MM.1S (cell line): Measurements from ENCODE around the gene NAA20.

Source experiments
- DNase-seq: peaks from one replicate; pipeline ENCODE4 v3.0.0-alpha.2; 2015
- H2AFZ ChIP-seq: fragments of 300-600 bp; sonication (generic); 2 replicates; pipeline ENCODE4 v1.6.0; 2016; ENCODE audit warnings: antibody characterized with exemption, low read length
- H3F3A ChIP-seq: fragments of 300-600 bp; sonication (generic); 2 replicates; pipeline ENCODE4 v1.6.1; 2016; ENCODE audit warnings: mild to moderate bottlenecking, antibody characterized with exemption, low read length, moderate library complexity, mixed read lengths; ENCODE audit not compliant: insufficient read depth
- H3K27ac ChIP-seq: fragments of 300-600 bp; sonication (generic); 2 replicates; pipeline ENCODE4 v1.5.1; 2016; ENCODE audit warnings: mild to moderate bottlenecking, low read length
- H3K27me3 ChIP-seq: fragments of 300-600 bp; sonication (generic); replicated peaks from 2 replicates; pipeline ENCODE4 v1.6.0; 2016; ENCODE audit warnings: low read length; ENCODE audit not compliant: insufficient read depth
- H3K36me3 ChIP-seq: fragments of 300-600 bp; sonication (generic); replicated peaks from 2 replicates; pipeline ENCODE4 v1.6.1; 2016; ENCODE audit warnings: mild to moderate bottlenecking, low read length, mixed read lengths; ENCODE audit not compliant: insufficient read depth
- H3K4me1 ChIP-seq: fragments of 300-600 bp; sonication (generic); 2 replicates; pipeline ENCODE4 v1.6.1; 2016; ENCODE audit warnings: low read length, mixed read lengths
- H3K4me2 ChIP-seq: fragments of 300-600 bp; sonication (generic); 2 replicates; pipeline ENCODE4 v1.6.0; 2016; ENCODE audit warnings: low read depth, low read length
- H3K4me3 ChIP-seq: fragments of 300-600 bp; sonication (generic); 2 replicates; pipeline ENCODE4 v1.5.1; 2016; ENCODE audit warnings: low read length, mixed read lengths
- H3K79me2 ChIP-seq: fragments of 300-600 bp; sonication (generic); 2 replicates; pipeline ENCODE4 v1.6.1; 2016; ENCODE audit warnings: mixed run types, low read length, mixed read lengths
- H3K9ac ChIP-seq: fragments of 300-600 bp; sonication (generic); 2 replicates; pipeline ENCODE4 v1.6.1; 2016; ENCODE audit warnings: low read length, mixed read lengths
- H3K9me2 ChIP-seq: fragments of 300-600 bp; sonication (generic); replicated peaks from 2 replicates; pipeline ENCODE4 v1.6.1; 2016; ENCODE audit warnings: mild to moderate bottlenecking, low read length, mixed read lengths; ENCODE audit not compliant: insufficient read depth
- H3K9me3 ChIP-seq: fragments of 300-600 bp; sonication (generic); replicated peaks from 2 replicates; pipeline ENCODE4 v1.6.1; 2016; ENCODE audit warnings: mild to moderate bottlenecking, low read length, mixed read lengths; ENCODE audit not compliant: insufficient read depth
- H4K20me1 ChIP-seq: fragments of 300-600 bp; sonication (generic); 2 replicates; pipeline ENCODE4 v1.6.1; 2016; ENCODE audit warnings: mild to moderate bottlenecking, low read length, moderate library complexity, mixed read lengths; ENCODE audit not compliant: insufficient read depth
- EZH2 ChIP-seq: fragments of 300-600 bp; sonication (generic); optimal IDR thresholded peaks from 2 replicates; pipeline ENCODE3; 2017; ENCODE audit warnings: low read depth, mild to moderate bottlenecking, antibody characterized with exemption, low read length, mixed read lengths
- EZH2phosphoT487 ChIP-seq: fragments of 300-600 bp; sonication (generic); IDR thresholded peaks from 2 replicates; pipeline ENCODE4 v1.6.1; 2018; ENCODE audit warnings: antibody characterized with exemption, low read length
- TF ChIP-seq, protein P1 (sequence below): fragments of 300-600 bp; sonication (generic); IDR thresholded peaks from 2 replicates; pipeline ENCODE4 v1.5.1; 2016; ENCODE audit warnings: antibody characterized with exemption, low read length, mixed read lengths

The NAA20 gene

DNA sequence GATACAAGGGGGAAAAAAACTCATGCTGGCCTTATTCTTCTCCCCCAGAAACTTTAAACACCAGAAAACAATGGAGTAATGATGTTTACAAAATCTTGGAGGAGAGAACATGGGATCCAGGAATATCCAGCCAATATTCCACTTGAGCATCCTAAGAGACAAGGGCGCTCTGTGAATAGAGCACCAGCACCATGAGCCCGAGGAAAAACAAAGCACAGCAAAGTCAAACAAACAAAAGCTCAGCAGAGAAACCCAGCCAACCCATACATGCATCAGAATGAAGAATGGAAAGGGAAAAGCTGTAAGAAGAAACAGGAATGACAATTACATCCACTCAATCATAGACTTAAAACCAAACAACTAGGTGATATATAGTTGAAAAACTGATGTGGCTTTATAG is 4.6 kb upstream of the NAA20 start:
- Histone ChIP-seq H3K4me1 (no peaks in the 10 kb centered on the region), H3K9me2 (no peaks in the 10 kb centered on the region)

DNA sequence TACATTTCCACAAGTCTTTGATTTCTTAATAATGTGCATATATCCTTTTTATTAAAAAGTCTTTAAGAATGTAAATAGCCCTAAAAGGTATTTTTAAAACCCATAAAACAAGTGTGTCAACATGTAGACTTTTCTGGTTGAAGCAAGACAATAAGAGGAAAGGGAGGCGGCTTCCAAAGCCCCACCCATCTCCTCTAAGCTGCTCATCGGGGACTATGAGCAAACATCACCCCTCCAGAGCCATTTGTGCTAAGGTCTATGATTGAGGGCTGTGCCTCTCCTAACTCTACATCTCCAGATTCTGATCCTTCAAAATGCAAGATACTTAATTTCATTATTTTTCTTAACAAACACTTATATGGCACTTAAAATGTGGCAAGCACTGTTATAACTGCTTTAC is 2.5 kb upstream of the NAA20 start:
- H3K4me3 ChIP-seq, result no peak overlapping the region
- H3K4me2 ChIP-seq, result no peak overlapping the region
- no peak for TF ChIP-seq EZH2
- TF ChIP-seq EZH2phosphoT487, result no peak
- TF ChIP-seq, protein P1, sequence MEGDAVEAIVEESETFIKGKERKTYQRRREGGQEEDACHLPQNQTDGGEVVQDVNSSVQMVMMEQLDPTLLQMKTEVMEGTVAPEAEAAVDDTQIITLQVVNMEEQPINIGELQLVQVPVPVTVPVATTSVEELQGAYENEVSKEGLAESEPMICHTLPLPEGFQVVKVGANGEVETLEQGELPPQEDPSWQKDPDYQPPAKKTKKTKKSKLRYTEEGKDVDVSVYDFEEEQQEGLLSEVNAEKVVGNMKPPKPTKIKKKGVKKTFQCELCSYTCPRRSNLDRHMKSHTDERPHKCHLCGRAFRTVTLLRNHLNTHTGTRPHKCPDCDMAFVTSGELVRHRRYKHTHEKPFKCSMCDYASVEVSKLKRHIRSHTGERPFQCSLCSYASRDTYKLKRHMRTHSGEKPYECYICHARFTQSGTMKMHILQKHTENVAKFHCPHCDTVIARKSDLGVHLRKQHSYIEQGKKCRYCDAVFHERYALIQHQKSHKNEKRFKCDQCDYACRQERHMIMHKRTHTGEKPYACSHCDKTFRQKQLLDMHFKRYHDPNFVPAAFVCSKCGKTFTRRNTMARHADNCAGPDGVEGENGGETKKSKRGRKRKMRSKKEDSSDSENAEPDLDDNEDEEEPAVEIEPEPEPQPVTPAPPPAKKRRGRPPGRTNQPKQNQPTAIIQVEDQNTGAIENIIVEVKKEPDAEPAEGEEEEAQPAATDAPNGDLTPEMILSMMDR, result no peak
- no peak overlapping the region for H3K9ac ChIP-seq
- peaks cover 25% of the 10 kb centered on the region for H3K79me2 ChIP-seq
- H4K20me1 ChIP-seq, result no peaks in the 10 kb centered on the region
- H3K9me2 ChIP-seq, result no peaks in the 10 kb centered on the region
- H3K27ac ChIP-seq, result no peak overlapping the region
- peaks cover 16% of the 10 kb centered on the region for H3K4me1 ChIP-seq
- no peaks in the 10 kb centered on the region for H3K36me3 ChIP-seq
- H2AFZ ChIP-seq, result no peak overlapping the region
- H3K27me3 ChIP-seq, result no peaks in the 10 kb centered on the region
- DNase-seq, result no peak
- H3K9me3 ChIP-seq, result no peaks in the 10 kb centered on the region
- H3F3A ChIP-seq, result no peaks in the 10 kb centered on the region

More for the DNA sequence above, 4.6 kb upstream of the NAA20 start:
- Histone ChIP-seq H3K9ac (no peak overlapping the region), H3K4me3 (no peak overlapping the region), H3K79me2 (peaks cover 4% of the 10 kb centered on the region), H3K9me3 (no peaks in the 10 kb centered on the region), H3K27ac (no peak overlapping the region), H3K36me3 (no peaks in the 10 kb centered on the region), H4K20me1 (no peaks in the 10 kb centered on the region), H2AFZ (no peak overlapping the region), H3F3A (no peaks in the 10 kb centered on the region), H3K27me3 (no peaks in the 10 kb centered on the region), H3K4me2 (no peak overlapping the region)
- TF ChIP-seq EZH2phosphoT487, result no peak
- no peak for TF ChIP-seq EZH2
- TF ChIP-seq, protein P1, result no peak
- no peak for DNase-seq

DNA sequence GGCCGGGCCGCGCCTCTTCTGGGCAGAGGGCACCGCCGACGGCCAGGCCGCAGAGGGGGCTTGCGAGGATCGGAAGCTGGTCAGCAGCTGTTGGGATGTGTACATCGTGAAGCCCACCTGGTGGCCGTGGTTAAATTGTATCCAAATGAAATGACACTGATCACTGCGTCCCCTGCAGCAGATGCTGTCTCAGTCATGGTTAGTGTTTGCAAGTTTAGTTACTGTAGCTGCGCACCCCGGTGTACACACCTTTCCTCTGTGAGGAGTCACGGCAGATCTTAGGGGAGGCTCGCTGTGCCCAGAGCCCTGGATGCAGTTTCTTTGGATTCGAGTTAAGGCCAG is 653 bp downstream of the NAA20 start:
- TF ChIP-seq EZH2phosphoT487 (no peak), EZH2 (no peak)
- TF ChIP-seq, protein P1, result no peak
- H3K4me3 ChIP-seq, result peak overlapping the region; percentile 83
- 0 out of 2 replicates have a peak, but pooled peaks cover 5% of the 10 kb centered on the region for H4K20me1 ChIP-seq
- H3K4me2 ChIP-seq, result peak overlapping the region; percentile 68
- H3K9ac ChIP-seq, result peak overlapping the region; percentile 86
- H3K36me3 ChIP-seq, result no peaks in the 10 kb centered on the region
- peak overlapping the region; percentile 75 for H2AFZ ChIP-seq
- no peaks in the 10 kb centered on the region for H3K9me2 ChIP-seq
- H3F3A ChIP-seq, result peaks cover 19% of the 10 kb centered on the region
- peak overlapping the region; percentile 43; the same call in 1 of the 2 replicates for H3K27ac ChIP-seq
- H3K79me2 ChIP-seq, result peaks cover 53% of the 10 kb centered on the region
- DNase-seq, result peak; percentile 14
- no peaks in the 10 kb centered on the region for H3K9me3 ChIP-seq
- H3K4me1 ChIP-seq, result peaks cover 43% of the 10 kb centered on the region
- H3K27me3 ChIP-seq, result no peaks in the 10 kb centered on the region
